Measurements from ENCODE around the gene CAPN14. TPM values are rescaled to one million over a fixed set of nuclear protein-coding genes. Genes with fewer than 3 reads are reported as not detected.

The CAPN14 gene
- total RNA-seq, 1 donor from 2014 or later: 3.3 TPM

GRCh38 chr2:31163011-31163539 is 54.2 kb downstream of the CAPN14 start:
- ChIA-PET POLR2A (no interaction called here), CTCF (interaction anchor here (1.2 to 1.5 kb wide), 2 partner anchors 167 to 300 kb away, joined by 3 to 5 read pairs; no protein-coding TSS in a partner anchor)
- Mint-ChIP-seq H3K4me1 (peaks cover 8% of the 10 kb centered on the region), H3K4me3 (no peak overlapping the region), H3K27me3 (no peaks in the 10 kb centered on the region), H3K36me3 (ENCODE audit: low read depth) (no peaks in the 10 kb centered on the region), H3K27ac (no peak overlapping the region), H3K9me3 (no peaks in the 10 kb centered on the region)
- no peak for ATAC-seq (ENCODE audit: low read depth)
- no peak for DNase-seq
- intact Hi-C loops (cut with micrococcal nuclease): no loop called here
- no peak for TF ChIP-seq CTCF (IDR thresholded peaks at IDR 0.05)

GRCh38 chr2:31161637-31162036 is 55.7 kb downstream of the CAPN14 start:
- no peak for TF ChIP-seq CTCF (IDR thresholded peaks at IDR 0.05)
- H3K27me3 Mint-ChIP-seq: no peaks in the 10 kb centered on the region
- peaks cover 13% of the 10 kb centered on the region for H3K4me1 Mint-ChIP-seq
- no peak overlapping the region for H3K4me3 Mint-ChIP-seq
- no peaks in the 10 kb centered on the region for H3K9me3 Mint-ChIP-seq
- intact Hi-C loops (cut with micrococcal nuclease): no loop called here
- ChIA-PET CTCF (interaction anchor here (0.9 kb wide), 1 partner anchor 8 kb away, joined by 5 read pairs; no protein-coding TSS in a partner anchor), POLR2A (interaction anchor here (0.6 kb wide), 1 partner anchor 177 kb away, joined by 4 read pairs; no protein-coding TSS in a partner anchor)
- DNase-seq (no peak), ATAC-seq (ENCODE audit: low read depth) (no peak)
- no peak overlapping the region for H3K27ac Mint-ChIP-seq
- no peaks in the 10 kb centered on the region for H3K36me3 Mint-ChIP-seq (ENCODE audit: low read depth)

GRCh38 chr2:31151501-31151900 is 65.8 kb downstream of the CAPN14 start:
- no peaks in the 10 kb centered on the region for H3K27me3 Mint-ChIP-seq
- H3K4me3 Mint-ChIP-seq: no peak overlapping the region
- ATAC-seq (ENCODE audit: low read depth) (no peak), DNase-seq (no peak)
- intact Hi-C loops (cut with micrococcal nuclease): no loop called here
- peaks cover 8% of the 10 kb centered on the region for H3K4me1 Mint-ChIP-seq
- ChIA-PET POLR2A (no interaction called here), CTCF (interaction anchor here (2.2 kb wide), 1 partner anchor 182 kb away, joined by 6 read pairs; no protein-coding TSS in a partner anchor)
- no peak for TF ChIP-seq CTCF (IDR thresholded peaks at IDR 0.05)
- peaks cover 2% of the 10 kb centered on the region for H3K9me3 Mint-ChIP-seq
- H3K36me3 Mint-ChIP-seq (ENCODE audit: low read depth): no peaks in the 10 kb centered on the region
- no peak overlapping the region for H3K27ac Mint-ChIP-seq

- intact Hi-C loops (cut with micrococcal nuclease): no loop called here
- H3K4me3 Mint-ChIP-seq: no peak overlapping the region
- TF ChIP-seq CTCF (IDR thresholded peaks at IDR 0.05): no peak
Observed at GRCh38 chr2:31150120-31150670, 67.1 kb downstream of the CAPN14 start.

GRCh38 chr2:31148514-31148913 is 68.8 kb downstream of the CAPN14 start:
- DNase-seq (no peak), ATAC-seq (ENCODE audit: low read depth) (no peak)
- H3K4me3 Mint-ChIP-seq: no peak overlapping the region
- no peak overlapping the region for H3K27ac Mint-ChIP-seq
- CTCF ChIA-PET: no interaction called here
- no peak for TF ChIP-seq CTCF (IDR thresholded peaks at IDR 0.05)
- intact Hi-C loops (cut with micrococcal nuclease): no loop called here
- H3K4me1 Mint-ChIP-seq: peaks cover 8% of the 10 kb centered on the region
- H3K36me3 Mint-ChIP-seq (ENCODE audit: low read depth): no peaks in the 10 kb centered on the region
- POLR2A ChIA-PET: no interaction called here
- peaks cover 2% of the 10 kb centered on the region for H3K9me3 Mint-ChIP-seq
- H3K27me3 Mint-ChIP-seq: no peaks in the 10 kb centered on the region

More at GRCh38 chr2:31150120-31150670, 67.1 kb downstream of the CAPN14 start:
- DNase-seq (no peak), ATAC-seq (ENCODE audit: low read depth) (no peak)
- no peaks in the 10 kb centered on the region for H3K27me3 Mint-ChIP-seq
- ChIA-PET CTCF (interaction anchor here (1.5 kb wide), 1 partner anchor 11 kb away, joined by 5 read pairs; no protein-coding TSS in a partner anchor), POLR2A (no interaction called here)
- peak overlapping the region; percentile 35 for H3K27ac Mint-ChIP-seq
- peaks cover 2% of the 10 kb centered on the region for H3K9me3 Mint-ChIP-seq
- H3K4me1 Mint-ChIP-seq: peaks cover 8% of the 10 kb centered on the region
- H3K36me3 Mint-ChIP-seq (ENCODE audit: low read depth): no peaks in the 10 kb centered on the region

All from activated B cell treated with CpG ODN at 0.5 μM for 24 hours (primary cell).